Measurements from ENCODE around the gene MRPS26. TPM values are rescaled to one million over a fixed set of nuclear protein-coding genes. Genes with fewer than 3 reads are reported as not detected.

Gene MRPS26
- polyA plus RNA-seq, result 17.0 and 27.5 TPM in 2 replicates

DNA sequence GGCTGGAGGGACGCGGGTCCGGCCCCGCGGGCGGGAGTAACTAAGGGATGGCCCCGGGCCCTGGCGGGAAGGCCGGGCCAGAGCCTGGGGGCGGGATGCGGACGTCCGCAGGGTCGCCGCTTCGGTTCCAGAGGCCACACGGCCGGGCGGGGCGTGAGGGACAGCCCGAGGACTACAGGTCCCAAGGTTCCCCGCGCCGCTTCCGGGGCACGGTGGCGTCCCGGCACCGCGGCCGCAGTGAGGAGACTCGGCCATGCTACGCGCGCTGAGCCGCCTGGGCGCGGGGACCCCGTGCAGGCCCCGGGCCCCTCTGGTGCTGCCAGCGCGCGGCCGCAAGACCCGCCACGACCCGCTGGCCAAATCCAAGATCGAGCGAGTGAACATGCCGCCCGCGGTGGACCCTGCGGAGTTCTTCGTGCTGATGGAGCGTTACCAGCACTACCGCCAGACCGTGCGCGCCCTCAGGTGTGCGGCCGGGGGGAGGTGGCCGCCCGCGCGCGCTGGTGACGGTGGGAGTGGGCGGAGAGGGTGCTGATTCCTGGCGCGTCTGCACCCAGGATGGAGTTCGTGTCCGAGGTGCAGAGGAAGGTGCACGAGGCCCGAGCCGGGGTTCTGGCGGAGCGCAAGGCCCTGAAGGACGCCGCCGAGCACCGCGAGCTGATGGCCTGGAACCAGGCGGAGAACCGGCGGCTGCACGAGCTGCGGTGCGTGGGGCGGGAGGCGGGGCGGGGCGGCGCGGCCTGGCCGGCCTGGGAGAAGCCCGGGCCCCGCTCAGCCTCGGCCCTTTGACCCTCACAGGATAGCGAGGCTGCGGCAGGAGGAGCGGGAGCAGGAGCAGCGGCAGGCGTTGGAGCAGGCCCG is at the start of gene MRPS26:
TSS of gene MRPS26 (plus strand) at position 237 of the 861 bp plus-strand sequence. CDS start at position 254, 17 bp downstream.

GRCh38 chr20:3043322-3043721 is 2.5 kb upstream of the MRPS26 start, which contains the start of gene GNRH2:
Gene GNRH2, plus strand, starts transcription at chr20:3043622. Its CDS starts 793 bp downstream, at chr20:3044415.

GRCh38 chr20:3071610-3072529 is 26.0 kb downstream of the MRPS26 start, which contains the start of gene OXT:
Gene OXT, plus strand, starts transcription at chr20:3071620. Its CDS starts 36 bp downstream, at chr20:3071656.

GRCh38 chr20:3084283-3084985 is 38.6 kb downstream of the MRPS26 start, which contains the start of gene AVP:
Gene AVP, minus strand, starts transcription at chr20:3084724. Its CDS starts 50 bp downstream, at chr20:3084674.

Other genes with a start within 250 kb of the MRPS26 start
- not detected in 2 replicates for gene CPXM1, start 245.4 kb upstream of the MRPS26 start, polyA plus RNA-seq
- not detected in 2 replicates for gene C20orf141, start 231.1 kb upstream of the MRPS26 start, polyA plus RNA-seq
- gene TMEM239, start 229.7 kb upstream of the MRPS26 start, polyA plus RNA-seq, result not detected in 2 replicates
- 5.4 and 8.8 TPM in 2 replicates for gene PCED1A, start 205.4 kb upstream of the MRPS26 start, polyA plus RNA-seq
- gene VPS16, start 205.3 kb upstream of the MRPS26 start, polyA plus RNA-seq, result 18.5 and 27.7 TPM in 2 replicates
- gene PTPRA, start 172.6 kb upstream of the MRPS26 start, polyA plus RNA-seq, result 78.7 and 83.9 TPM in 2 replicates
- gene GNRH2, start 2.4 kb upstream of the MRPS26 start, polyA plus RNA-seq, result not detected in 2 replicates
- not detected in 2 replicates for gene OXT, start 25.6 kb downstream of the MRPS26 start, polyA plus RNA-seq
- gene AVP, start 38.7 kb downstream of the MRPS26 start, polyA plus RNA-seq, result not detected in 2 replicates
- 9.1 and 14.6 TPM in 2 replicates for gene FASTKD5, start 113.8 kb downstream of the MRPS26 start, polyA plus RNA-seq
- 1.1 and 3.0 TPM in 2 replicates for gene UBOX5, start 113.8 kb downstream of the MRPS26 start, polyA plus RNA-seq
- 1.3 and 5.0 TPM in 2 replicates for gene LZTS3, start 127.5 kb downstream of the MRPS26 start, polyA plus RNA-seq
- 36.2 and 44.5 TPM in 2 replicates for gene DDRGK1, start 158.6 kb downstream of the MRPS26 start, polyA plus RNA-seq
- 8.6 and 20.5 TPM in 2 replicates for gene ITPA, start 163.4 kb downstream of the MRPS26 start, polyA plus RNA-seq
- gene SLC4A11, start 193.1 kb downstream of the MRPS26 start, polyA plus RNA-seq, result 0.34 and 1.2 TPM in 2 replicates